Measurements from ENCODE around the gene OOSP4A.

DNA sequence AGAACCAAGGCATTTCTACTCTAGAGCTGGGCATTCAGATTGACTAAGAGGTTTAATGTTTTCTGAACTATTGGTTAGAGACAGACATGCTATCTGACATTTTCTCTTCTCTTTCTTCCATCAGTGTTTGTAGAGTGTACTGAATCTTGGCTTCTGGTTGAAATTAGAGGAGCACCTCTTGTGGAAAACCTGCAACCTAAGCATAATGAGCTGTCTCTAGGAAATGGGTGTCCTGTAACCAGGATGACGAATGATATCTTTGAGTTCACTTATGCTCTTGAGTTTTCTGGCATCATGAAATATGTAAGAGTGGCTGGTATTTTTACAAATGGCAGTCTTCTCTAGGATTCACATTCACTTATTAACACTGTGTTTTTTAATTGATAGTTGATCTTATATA is 19.4 kb downstream of the OOSP4A start:
- TF ChIP-seq SIN3A (IDR thresholded peaks at IDR 0.05; ENCODE audit: borderline replicate concordance, insufficient read depth, low read length) (no peak), POLR2AphosphoS5 (IDR thresholded peaks at IDR 0.05; ENCODE audit: low read depth, low read length) (no peak)
- TF ChIP-seq, protein P1, sequence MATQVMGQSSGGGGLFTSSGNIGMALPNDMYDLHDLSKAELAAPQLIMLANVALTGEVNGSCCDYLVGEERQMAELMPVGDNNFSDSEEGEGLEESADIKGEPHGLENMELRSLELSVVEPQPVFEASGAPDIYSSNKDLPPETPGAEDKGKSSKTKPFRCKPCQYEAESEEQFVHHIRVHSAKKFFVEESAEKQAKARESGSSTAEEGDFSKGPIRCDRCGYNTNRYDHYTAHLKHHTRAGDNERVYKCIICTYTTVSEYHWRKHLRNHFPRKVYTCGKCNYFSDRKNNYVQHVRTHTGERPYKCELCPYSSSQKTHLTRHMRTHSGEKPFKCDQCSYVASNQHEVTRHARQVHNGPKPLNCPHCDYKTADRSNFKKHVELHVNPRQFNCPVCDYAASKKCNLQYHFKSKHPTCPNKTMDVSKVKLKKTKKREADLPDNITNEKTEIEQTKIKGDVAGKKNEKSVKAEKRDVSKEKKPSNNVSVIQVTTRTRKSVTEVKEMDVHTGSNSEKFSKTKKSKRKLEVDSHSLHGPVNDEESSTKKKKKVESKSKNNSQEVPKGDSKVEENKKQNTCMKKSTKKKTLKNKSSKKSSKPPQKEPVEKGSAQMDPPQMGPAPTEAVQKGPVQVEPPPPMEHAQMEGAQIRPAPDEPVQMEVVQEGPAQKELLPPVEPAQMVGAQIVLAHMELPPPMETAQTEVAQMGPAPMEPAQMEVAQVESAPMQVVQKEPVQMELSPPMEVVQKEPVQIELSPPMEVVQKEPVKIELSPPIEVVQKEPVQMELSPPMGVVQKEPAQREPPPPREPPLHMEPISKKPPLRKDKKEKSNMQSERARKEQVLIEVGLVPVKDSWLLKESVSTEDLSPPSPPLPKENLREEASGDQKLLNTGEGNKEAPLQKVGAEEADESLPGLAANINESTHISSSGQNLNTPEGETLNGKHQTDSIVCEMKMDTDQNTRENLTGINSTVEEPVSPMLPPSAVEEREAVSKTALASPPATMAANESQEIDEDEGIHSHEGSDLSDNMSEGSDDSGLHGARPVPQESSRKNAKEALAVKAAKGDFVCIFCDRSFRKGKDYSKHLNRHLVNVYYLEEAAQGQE (IDR thresholded peaks at IDR 0.05; ENCODE audit: insufficient read depth in 1 of 2, low read depth in 2 of 2, low read length in 2 of 2) = no peak

Data from PFSK-1 (cell line).